Fibroblast of villous mesenchyme (primary cell): ENCODE results near the gene ALK. TPM values are rescaled to one million over a fixed set of nuclear protein-coding genes. Genes with fewer than 3 reads are reported as not detected.
"Not testable (repeated sequence)": the region's sequence is repeated elsewhere in the genome, so short reads cannot be mapped to it uniquely, and the experiment has no call there.

Source experiments
- DNase-seq: peaks from one replicate; pipeline ENCODE4 v3.0.0-alpha.2; 2010; ENCODE audit warnings: low read depth
- H3K4me3 ChIP-seq: 2 replicates; pipeline ENCODE4 v1.5.1; 2011; ENCODE audit warnings: low read depth, mild to moderate bottlenecking, low read length
- CTCF ChIP-seq: IDR thresholded peaks from 2 replicates; pipeline ENCODE4 v1.5.1; 2012; ENCODE audit warnings: low read depth, mild to moderate bottlenecking, low read length; ENCODE audit not compliant: insufficient read depth
- total RNA-seq: library from RNA; depleted of rRNA; stranded (reverse); fragments of >200 nt; gene quantifications from 2 replicates; pipeline ENCODE4 v1.2.3, GENCODE V29; 2012

The ALK gene
- total RNA-seq, 1 donor: not detected

GRCh38 chr2:29760008-29760407 lies 161.4 kb downstream of the ALK start:
- no peak overlapping the region for H3K4me3 ChIP-seq
- DNase-seq: no peak
- no peak for TF ChIP-seq CTCF

- no peak for DNase-seq
Observed at GRCh38 chr2:29759360-29759759, 162.0 kb downstream of the ALK start.

DNA sequence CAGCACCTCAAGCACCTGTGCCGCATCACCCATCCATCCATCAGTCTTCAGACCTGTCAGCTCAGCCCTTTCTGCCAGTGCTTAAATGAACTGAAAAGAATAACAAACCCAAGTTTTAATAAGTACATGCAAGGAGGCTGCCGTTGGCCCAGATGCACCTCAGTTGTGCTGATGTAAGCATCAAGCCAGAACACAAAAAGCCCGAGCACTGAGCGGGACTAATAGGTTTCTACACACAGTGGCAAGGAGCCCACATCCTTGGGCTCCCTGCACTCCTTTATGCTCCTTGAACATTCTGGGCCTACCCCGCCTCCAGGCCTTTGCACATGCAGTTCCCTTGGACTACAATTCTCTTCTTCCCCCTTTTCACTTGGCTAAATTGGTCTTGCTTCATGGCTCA lies 165.6 kb downstream of the ALK start:
- no peak overlapping the region for H3K4me3 ChIP-seq
- no peak for DNase-seq
- no peak for TF ChIP-seq CTCF

More at GRCh38 chr2:29759360-29759759, 162.0 kb downstream of the ALK start:
- no peak overlapping the region for H3K4me3 ChIP-seq
- no peak for TF ChIP-seq CTCF

DNA sequence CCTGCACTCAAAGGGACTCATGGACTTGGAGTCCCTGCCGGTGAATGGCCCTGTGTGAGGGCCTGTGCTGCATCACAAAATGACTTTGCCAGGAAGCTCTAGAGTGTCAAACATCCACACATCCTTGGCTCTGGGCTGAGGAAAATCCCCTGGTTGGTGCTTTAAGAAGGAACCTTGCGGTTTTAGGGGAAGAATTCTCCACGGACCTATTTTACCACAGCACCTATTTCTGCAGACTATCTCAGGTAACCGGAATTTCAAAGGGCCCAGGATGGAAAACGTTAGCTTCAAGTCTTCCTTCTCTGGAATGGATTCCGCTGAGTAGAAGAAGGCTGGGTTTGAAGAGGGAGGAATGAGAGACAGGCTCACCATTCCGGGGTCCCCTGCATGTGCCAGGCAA lies 166.2 kb downstream of the ALK start:
- TF ChIP-seq CTCF: no peak

GRCh38 chr2:29753671-29754444 lies 167.5 kb downstream of the ALK start:
- DNase-seq: no peak
- TF ChIP-seq CTCF: no peak
- H3K4me3 ChIP-seq: no peak overlapping the region

More for the DNA sequence above, 166.2 kb downstream of the ALK start:
- no peak overlapping the region for H3K4me3 ChIP-seq
- DNase-seq: no peak

DNA sequence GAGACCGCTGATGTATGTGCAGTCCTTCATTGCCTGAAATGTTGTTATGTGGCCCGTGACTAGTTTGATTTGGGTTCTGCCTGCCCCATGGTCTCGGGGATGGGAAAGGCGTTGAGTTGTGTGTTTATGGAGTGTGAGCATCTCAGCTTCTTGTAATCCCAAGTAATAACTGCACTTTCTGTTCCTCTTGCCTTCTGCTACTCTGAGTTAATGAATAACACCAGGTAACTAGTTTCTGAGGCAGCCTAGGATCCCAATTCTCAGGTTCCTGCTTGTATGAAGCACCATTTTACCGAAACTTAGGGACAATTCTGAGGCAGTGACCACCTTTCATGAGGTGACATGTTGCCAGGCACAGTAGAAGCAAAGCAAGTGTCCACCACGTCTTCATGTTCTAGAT lies 170.0 kb downstream of the ALK start:
- no peak for DNase-seq
- no peak for TF ChIP-seq CTCF
- H3K4me3 ChIP-seq: no peak overlapping the region

DNA sequence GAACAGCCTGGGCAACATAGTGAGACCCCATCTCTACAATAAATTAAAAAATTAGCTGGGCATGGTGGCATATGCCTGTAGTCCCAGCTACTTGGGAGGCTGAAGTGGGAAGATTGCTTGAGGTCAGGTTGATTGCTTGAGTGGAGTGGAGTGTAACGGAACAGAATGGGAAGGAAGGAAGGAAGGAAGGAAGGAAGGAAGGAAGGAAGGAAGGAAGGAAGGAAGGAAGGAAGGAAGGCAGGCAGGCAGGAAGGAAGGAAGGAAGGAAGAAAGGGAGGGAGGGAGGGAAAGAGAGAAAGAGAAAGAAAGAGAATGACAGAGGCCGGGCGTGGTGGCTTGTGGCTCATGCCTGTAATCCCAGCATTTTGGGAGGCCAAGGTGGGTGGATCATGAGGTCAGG lies 170.9 kb downstream of the ALK start:
- not testable (repeated sequence) for DNase-seq, H3K4me3 ChIP-seq
